ENCODE results near the gene ALDH18A1. TPM values are rescaled to one million over a fixed set of nuclear protein-coding genes. Genes with fewer than 3 reads are reported as not detected.
"Not testable (repeated sequence)": the region's sequence is repeated elsewhere in the genome, so short reads cannot be mapped to it uniquely, and the experiment has no call there.

Gene ALDH18A1
- total RNA-seq (82.7 TPM), polyA plus RNA-seq (17.5 TPM)

GRCh38 chr10:95656291-95657164 lies at the start of gene ALDH18A1:
Gene ALDH18A1 (minus strand): TSS chr10:95656711. CDS start chr10:95653377, 3,334 bp downstream.
- Histone ChIP-seq H3K4me1 (ENCODE audit: insufficient read depth) (no peaks in the 10 kb centered on the region), H3K27ac (ENCODE audit: low read depth) (no peak within 1 kb of the TSS), H3K4me3 (ENCODE audit: low read depth, low read length) (peak within 1 kb of the TSS; percentile 79), H3K36me3 (ENCODE audit: insufficient read depth) (no peaks in the 10 kb centered on the region)
- peak; percentile 84 for DNase-seq (ENCODE audit: extremely low spot score)
- under 1% methylated on average over 83 of the region's 83 CpGs for WGBS

- Histone ChIP-seq H3K4me1 (ENCODE audit: insufficient read depth) (no peaks in the 10 kb centered on the region), H3K4me3 (ENCODE audit: low read depth, low read length) (no peak overlapping the region), H3K36me3 (ENCODE audit: insufficient read depth) (no peaks in the 10 kb centered on the region), H3K27ac (ENCODE audit: low read depth) (no peak overlapping the region)
- WGBS: 48% methylated on average over 2 of the region's 2 CpGs
- DNase-seq (ENCODE audit: extremely low spot score): no peak
Measured at GRCh38 chr10:95698415-95698814, 41.9 kb upstream of the ALDH18A1 start.

GRCh38 chr10:95697429-95697828 lies 40.9 kb upstream of the ALDH18A1 start:
- no peaks in the 10 kb centered on the region for H3K36me3 ChIP-seq (ENCODE audit: insufficient read depth)
- no peak for DNase-seq (ENCODE audit: extremely low spot score)
- H3K4me3 ChIP-seq (ENCODE audit: low read depth, low read length): no peak overlapping the region
- no peaks in the 10 kb centered on the region for H3K4me1 ChIP-seq (ENCODE audit: insufficient read depth)
- H3K27ac ChIP-seq (ENCODE audit: low read depth): no peak overlapping the region
- 75% methylated on average over 3 of the region's 3 CpGs for WGBS

- no peak overlapping the region for H3K4me3 ChIP-seq (ENCODE audit: low read depth, low read length)
- no peak overlapping the region for H3K27ac ChIP-seq (ENCODE audit: low read depth)
- H3K4me1 ChIP-seq (ENCODE audit: insufficient read depth): no peaks in the 10 kb centered on the region
- no peak for DNase-seq (ENCODE audit: extremely low spot score)
- WGBS: 95% methylated on average over 18 of the region's 18 CpGs
- H3K36me3 ChIP-seq (ENCODE audit: insufficient read depth): peaks cover 2% of the 10 kb centered on the region
Measured at GRCh38 chr10:95694665-95695064, 38.2 kb upstream of the ALDH18A1 start.

- under 1% methylated on average over 53 of the region's 53 CpGs for WGBS
- no peaks in the 10 kb centered on the region for H3K4me1 ChIP-seq (ENCODE audit: insufficient read depth)
- DNase-seq (ENCODE audit: extremely low spot score): peak; percentile 99
- peaks cover 2% of the 10 kb centered on the region for H3K36me3 ChIP-seq (ENCODE audit: insufficient read depth)
- H3K4me3 ChIP-seq (ENCODE audit: low read depth, low read length): peak within 1 kb of the TSS; percentile 66
- H3K27ac ChIP-seq (ENCODE audit: low read depth): peak within 1 kb of the TSS; percentile 28
Measured at GRCh38 chr10:95693668-95694534, 37.4 kb upstream of the ALDH18A1 start, which contains the start of gene TCTN3. Gene TCTN3 (minus strand): TSS chr10:95693927. CDS start chr10:95693899, 28 bp downstream.

GRCh38 chr10:95693071-95693667 lies 36.7 kb upstream of the ALDH18A1 start:
- 7% methylated on average over 15 of the region's 15 CpGs for WGBS
- Histone ChIP-seq H3K27ac (ENCODE audit: low read depth) (no peak overlapping the region), H3K4me1 (ENCODE audit: insufficient read depth) (no peaks in the 10 kb centered on the region), H3K4me3 (ENCODE audit: low read depth, low read length) (peak overlapping the region; percentile 66), H3K36me3 (ENCODE audit: insufficient read depth) (peaks cover 2% of the 10 kb centered on the region)
- peak; percentile 1 for DNase-seq (ENCODE audit: extremely low spot score)

GRCh38 chr10:95691281-95691680 lies 34.8 kb upstream of the ALDH18A1 start:
- Histone ChIP-seq H3K27ac (ENCODE audit: low read depth) (no peak overlapping the region), H3K36me3 (ENCODE audit: insufficient read depth) (peaks cover 7% of the 10 kb centered on the region), H3K4me3 (ENCODE audit: low read depth, low read length) (no peak overlapping the region), H3K4me1 (ENCODE audit: insufficient read depth) (no peaks in the 10 kb centered on the region)
- no peak for DNase-seq (ENCODE audit: extremely low spot score)
- WGBS: 91% methylated on average over 2 of the region's 2 CpGs

- no peaks in the 10 kb centered on the region for H3K4me1 ChIP-seq (ENCODE audit: insufficient read depth)
- no peak overlapping the region for H3K27ac ChIP-seq (ENCODE audit: low read depth)
- H3K36me3 ChIP-seq (ENCODE audit: insufficient read depth): peaks cover 10% of the 10 kb centered on the region
- no peak for DNase-seq (ENCODE audit: extremely low spot score)
- no peak overlapping the region for H3K4me3 ChIP-seq (ENCODE audit: low read depth, low read length)
- WGBS: 72% methylated on average over 2 of the region's 2 CpGs
Measured at GRCh38 chr10:95688648-95689047, 32.1 kb upstream of the ALDH18A1 start.

- Histone ChIP-seq H3K4me3 (ENCODE audit: low read depth, low read length) (no peak overlapping the region), H3K4me1 (ENCODE audit: insufficient read depth) (no peaks in the 10 kb centered on the region), H3K27ac (ENCODE audit: low read depth) (no peak overlapping the region), H3K36me3 (ENCODE audit: insufficient read depth) (peaks cover 12% of the 10 kb centered on the region)
- no peak for DNase-seq (ENCODE audit: extremely low spot score)
Measured at GRCh38 chr10:95683966-95684365, 27.5 kb upstream of the ALDH18A1 start.

GRCh38 chr10:95675403-95676116 lies 19.0 kb upstream of the ALDH18A1 start:
- H3K27ac ChIP-seq (ENCODE audit: low read depth): no peak overlapping the region
- WGBS: 79% methylated on average over 1 of the region's 1 CpG
- H3K36me3 ChIP-seq (ENCODE audit: insufficient read depth): peaks cover 2% of the 10 kb centered on the region
- H3K4me1 ChIP-seq (ENCODE audit: insufficient read depth): no peaks in the 10 kb centered on the region
- no peak for DNase-seq (ENCODE audit: extremely low spot score)
- H3K4me3 ChIP-seq (ENCODE audit: low read depth, low read length): no peak overlapping the region

GRCh38 chr10:95674643-95675042 lies 18.1 kb upstream of the ALDH18A1 start:
- Histone ChIP-seq H3K4me3 (ENCODE audit: low read depth, low read length) (no peak overlapping the region), H3K4me1 (ENCODE audit: insufficient read depth) (no peaks in the 10 kb centered on the region), H3K27ac (ENCODE audit: low read depth) (no peak overlapping the region), H3K36me3 (ENCODE audit: insufficient read depth) (no peaks in the 10 kb centered on the region)
- 99% methylated on average over 1 of the region's 1 CpG for WGBS
- no peak for DNase-seq (ENCODE audit: extremely low spot score)

- WGBS: over 99% methylated on average over 7 of the region's 7 CpGs
- not testable (repeated sequence) for H3K36me3 ChIP-seq (ENCODE audit: insufficient read depth); DNase-seq (ENCODE audit: extremely low spot score); H3K4me3 ChIP-seq (ENCODE audit: low read depth, low read length); H3K4me1 ChIP-seq (ENCODE audit: insufficient read depth); H3K27ac ChIP-seq (ENCODE audit: low read depth)
Measured at GRCh38 chr10:95672641-95673040, 16.1 kb upstream of the ALDH18A1 start.

GRCh38 chr10:95664543-95664942 lies 8.0 kb upstream of the ALDH18A1 start:
- Histone ChIP-seq H3K27ac (ENCODE audit: low read depth) (no peak overlapping the region), H3K36me3 (ENCODE audit: insufficient read depth) (no peaks in the 10 kb centered on the region), H3K4me3 (ENCODE audit: low read depth, low read length) (no peak overlapping the region), H3K4me1 (ENCODE audit: insufficient read depth) (no peaks in the 10 kb centered on the region)
- no peak for DNase-seq (ENCODE audit: extremely low spot score)
